ENCODE data around the gene FTCD. TPM values are rescaled to one million over a fixed set of nuclear protein-coding genes. Genes with fewer than 3 reads are reported as not detected.

The FTCD gene
- total RNA-seq, 1 donor = 0.36 TPM

- H3K4me3 ChIP-seq (ENCODE audit: insufficient read depth, low read length) = no peak overlapping the region
These were observed 23.3 kb downstream of the FTCD start for GRCh38 chr21:46131838-46132651.

GRCh38 chr21:46131588-46131837 lies 23.9 kb downstream of the FTCD start:
- Histone ChIP-seq H3K79me2 (ENCODE audit: insufficient read depth, low read length) (peaks cover 8% of the 10 kb centered on the region), H3K4me2 (ENCODE audit: insufficient read depth, low read length) (no peak overlapping the region), H4K20me1 (ENCODE audit: insufficient read depth, low read length) (peaks cover 43% of the 10 kb centered on the region), H3K27ac (ENCODE audit: low read depth, low read length) (no peak overlapping the region), H3K9me3 (ENCODE audit: low read depth, low read length) (no peaks in the 10 kb centered on the region), H3K27me3 (ENCODE audit: insufficient read depth, low read length) (no peaks in the 10 kb centered on the region), H3K4me3 (ENCODE audit: insufficient read depth, low read length) (no peak overlapping the region), H3K4me1 (ENCODE audit: insufficient read depth, low read length) (no peaks in the 10 kb centered on the region), H2AFZ (ENCODE audit: low read length) (no peak overlapping the region), H3K36me3 (ENCODE audit: insufficient read depth, low read length) (peaks cover 53% of the 10 kb centered on the region)
- no peak for TF ChIP-seq CTCF (IDR thresholded peaks at IDR 0.05; ENCODE audit: extremely low read depth, low read depth, low read length)
- no peak for DNase-seq (ENCODE audit: insufficient read length, low spot score, missing footprints)

More at GRCh38 chr21:46131838-46132651, 23.3 kb downstream of the FTCD start:
- Histone ChIP-seq H3K27me3 (ENCODE audit: insufficient read depth, low read length) (no peaks in the 10 kb centered on the region), H2AFZ (ENCODE audit: low read length) (no peak overlapping the region), H4K20me1 (ENCODE audit: insufficient read depth, low read length) (peaks cover 41% of the 10 kb centered on the region), H3K27ac (ENCODE audit: low read depth, low read length) (no peak overlapping the region), H3K4me2 (ENCODE audit: insufficient read depth, low read length) (no peak overlapping the region), H3K4me1 (ENCODE audit: insufficient read depth, low read length) (no peaks in the 10 kb centered on the region), H3K9me3 (ENCODE audit: low read depth, low read length) (no peaks in the 10 kb centered on the region), H3K79me2 (ENCODE audit: insufficient read depth, low read length) (peaks cover 8% of the 10 kb centered on the region), H3K36me3 (ENCODE audit: insufficient read depth, low read length) (peaks cover 47% of the 10 kb centered on the region)
- TF ChIP-seq CTCF (IDR thresholded peaks at IDR 0.05; ENCODE audit: extremely low read depth, low read depth, low read length) = no peak
- no peak for DNase-seq (ENCODE audit: insufficient read length, low spot score, missing footprints)

- Histone ChIP-seq H3K27me3 (ENCODE audit: insufficient read depth, low read length) (no peaks in the 10 kb centered on the region), H4K20me1 (ENCODE audit: insufficient read depth, low read length) (peaks cover 47% of the 10 kb centered on the region), H3K9me3 (ENCODE audit: low read depth, low read length) (no peaks in the 10 kb centered on the region), H3K4me2 (ENCODE audit: insufficient read depth, low read length) (no peak overlapping the region), H3K36me3 (ENCODE audit: insufficient read depth, low read length) (peaks cover 58% of the 10 kb centered on the region), H3K27ac (ENCODE audit: low read depth, low read length) (no peak overlapping the region), H3K4me1 (ENCODE audit: insufficient read depth, low read length) (no peaks in the 10 kb centered on the region), H3K79me2 (ENCODE audit: insufficient read depth, low read length) (peaks cover 11% of the 10 kb centered on the region), H3K4me3 (ENCODE audit: insufficient read depth, low read length) (no peak overlapping the region), H2AFZ (ENCODE audit: low read length) (no peak overlapping the region)
- no peak for DNase-seq (ENCODE audit: insufficient read length, low spot score, missing footprints)
- TF ChIP-seq CTCF (IDR thresholded peaks at IDR 0.05; ENCODE audit: extremely low read depth, low read depth, low read length) = no peak
These were observed 24.4 kb downstream of the FTCD start for GRCh38 chr21:46130831-46131587.
